Mammary epithelial cell (primary cell): ENCODE measurements around the gene PCDHGA8.

Experiments used
- EZH2 ChIP-seq: IDR thresholded peaks from 2 replicates; pipeline ENCODE4 v1.6.1; 2012; ENCODE audit warnings: low read length, inconsistent platforms, borderline replicate concordance
- TF ChIP-seq, protein P1 (sequence below), 2 donors: IDR thresholded peaks in 1 of 2; conservative IDR thresholded peaks in 1 of 2; 2 replicates each; pipeline ENCODE4 v1.5.1; 2011 to 2012; ENCODE audit warnings: inconsistent platforms in 2 of 2, low read length in 2 of 2, mild to moderate bottlenecking in 2 of 2, control low read depth in 1 of 2, low read depth in 1 of 2; ENCODE audit not compliant: insufficient read depth in 1 of 2; ENCODE audit errors: extremely low read depth in 1 of 2

DNA sequence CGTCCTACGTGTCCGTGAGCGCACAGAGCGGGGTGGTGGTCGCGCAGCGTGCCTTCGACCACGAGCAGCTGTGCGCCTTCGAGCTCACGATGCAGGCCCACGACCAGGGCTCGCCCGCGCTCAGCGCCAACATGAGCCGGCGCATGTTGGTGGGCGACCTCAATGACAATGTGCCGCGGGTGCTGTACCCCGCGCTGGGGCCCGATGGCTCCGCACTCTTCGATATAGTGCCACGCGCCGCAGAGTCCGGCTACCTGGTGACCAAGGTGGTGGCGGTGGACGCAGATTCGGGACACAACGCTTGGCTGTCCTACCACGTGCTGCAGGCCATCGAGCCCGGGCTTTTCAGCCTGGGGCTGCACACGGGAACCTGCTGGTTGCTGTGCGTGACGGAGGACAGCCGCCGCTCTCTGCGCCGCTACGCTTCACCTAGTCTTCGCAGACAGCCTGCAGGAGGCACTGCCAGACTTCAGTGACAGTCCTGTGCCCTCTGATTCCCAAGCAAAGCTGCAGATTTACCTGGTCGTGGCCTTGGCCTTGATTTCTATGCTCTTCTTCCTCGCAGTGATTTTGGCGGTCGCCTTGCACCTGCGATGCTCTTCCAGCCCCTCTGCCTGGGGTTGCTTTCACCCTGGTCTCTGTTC is 35.5 kb downstream of the PCDHGA8 start:
- TF ChIP-seq, protein P1, sequence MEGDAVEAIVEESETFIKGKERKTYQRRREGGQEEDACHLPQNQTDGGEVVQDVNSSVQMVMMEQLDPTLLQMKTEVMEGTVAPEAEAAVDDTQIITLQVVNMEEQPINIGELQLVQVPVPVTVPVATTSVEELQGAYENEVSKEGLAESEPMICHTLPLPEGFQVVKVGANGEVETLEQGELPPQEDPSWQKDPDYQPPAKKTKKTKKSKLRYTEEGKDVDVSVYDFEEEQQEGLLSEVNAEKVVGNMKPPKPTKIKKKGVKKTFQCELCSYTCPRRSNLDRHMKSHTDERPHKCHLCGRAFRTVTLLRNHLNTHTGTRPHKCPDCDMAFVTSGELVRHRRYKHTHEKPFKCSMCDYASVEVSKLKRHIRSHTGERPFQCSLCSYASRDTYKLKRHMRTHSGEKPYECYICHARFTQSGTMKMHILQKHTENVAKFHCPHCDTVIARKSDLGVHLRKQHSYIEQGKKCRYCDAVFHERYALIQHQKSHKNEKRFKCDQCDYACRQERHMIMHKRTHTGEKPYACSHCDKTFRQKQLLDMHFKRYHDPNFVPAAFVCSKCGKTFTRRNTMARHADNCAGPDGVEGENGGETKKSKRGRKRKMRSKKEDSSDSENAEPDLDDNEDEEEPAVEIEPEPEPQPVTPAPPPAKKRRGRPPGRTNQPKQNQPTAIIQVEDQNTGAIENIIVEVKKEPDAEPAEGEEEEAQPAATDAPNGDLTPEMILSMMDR (conservative IDR thresholded peaks at IDR 0.05 in 1 of 2, IDR thresholded peaks at IDR 0.05 in 1 of 2; ENCODE audit: extremely low read depth in 1 of 2, insufficient read depth in 1 of 2, low read depth in 1 of 2, low read length in 2 of 2) = no peak
- TF ChIP-seq EZH2 = no peak
